GM10266 (cell line): ENCODE results near the gene TMEM219.

Experiments used
- DNase-seq: peaks from one replicate; pipeline ENCODE4 v3.0.0; 2012; ENCODE audit errors: extremely low spot score
- CTCF ChIP-seq: IDR thresholded peaks from 2 replicates; pipeline ENCODE4 v1.5.1; 2012; ENCODE audit warnings: mild to moderate bottlenecking, low read depth; ENCODE audit not compliant: control insufficient read depth, insufficient read depth; ENCODE audit errors: missing control alignments

Gene TMEM219

GRCh38 chr16:29977063-29977825 lies 15.4 kb downstream of the TMEM219 start:
- no peak for DNase-seq
- TF ChIP-seq CTCF, result no peak

DNA sequence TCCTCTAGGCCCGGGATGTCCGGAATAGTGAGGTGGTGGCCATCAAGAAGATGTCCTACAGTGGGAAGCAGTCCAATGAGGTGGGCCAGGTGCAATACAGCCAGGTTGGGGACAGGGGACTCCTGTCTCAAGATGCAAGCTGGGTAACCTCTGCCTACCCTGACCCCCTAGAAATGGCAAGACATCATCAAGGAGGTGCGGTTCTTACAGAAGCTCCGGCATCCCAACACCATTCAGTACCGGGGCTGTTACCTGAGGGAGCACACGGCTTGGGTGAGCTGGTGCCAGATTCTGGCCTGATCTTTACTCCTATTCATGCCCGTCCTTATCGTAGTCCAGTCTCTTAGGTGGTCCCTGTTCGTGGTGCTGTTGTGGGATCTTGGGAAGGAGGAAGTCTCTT lies 16.2 kb downstream of the TMEM219 start:
- TF ChIP-seq CTCF, result no peak

DNA sequence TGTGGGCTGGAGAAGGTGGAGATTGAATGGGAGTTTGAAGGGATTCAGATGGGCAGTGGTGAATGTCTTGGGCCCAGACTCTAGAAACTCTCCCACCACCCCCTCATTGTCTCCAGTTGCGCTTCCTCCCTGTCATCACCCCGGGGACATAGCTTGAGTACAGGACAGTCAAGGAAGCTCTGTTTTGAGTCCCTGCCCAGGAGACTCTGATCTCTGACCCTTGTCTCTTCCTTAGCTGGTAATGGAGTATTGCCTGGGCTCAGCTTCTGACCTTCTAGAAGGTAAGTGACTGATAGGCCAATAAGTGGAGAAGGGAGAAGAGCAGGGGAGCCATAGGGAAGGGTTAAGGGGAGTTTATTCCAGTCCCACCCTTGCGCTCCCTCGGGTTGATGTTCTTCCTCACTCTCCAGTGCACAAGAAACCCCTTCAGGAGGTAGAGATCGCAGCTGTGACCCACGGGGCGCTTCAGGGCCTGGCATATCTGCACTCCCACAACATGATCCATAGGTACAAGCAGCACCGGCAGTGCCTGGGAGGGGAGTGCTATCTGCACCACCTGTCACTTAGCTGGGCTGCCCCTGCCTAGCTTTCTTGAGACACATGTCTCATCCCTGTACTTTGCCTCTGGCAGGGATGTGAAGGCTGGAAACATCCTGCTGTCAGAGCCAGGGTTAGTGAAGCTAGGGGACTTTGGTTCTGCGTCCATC lies 16.8 kb downstream of the TMEM219 start:
- no peak for TF ChIP-seq CTCF
- DNase-seq, result no peak

More for the DNA sequence above, 16.2 kb downstream of the TMEM219 start:
- DNase-seq, result no peak

GRCh38 chr16:29982560-29983419 lies 20.9 kb downstream of the TMEM219 start:
- no peak for DNase-seq
- TF ChIP-seq CTCF, result no peak

DNA sequence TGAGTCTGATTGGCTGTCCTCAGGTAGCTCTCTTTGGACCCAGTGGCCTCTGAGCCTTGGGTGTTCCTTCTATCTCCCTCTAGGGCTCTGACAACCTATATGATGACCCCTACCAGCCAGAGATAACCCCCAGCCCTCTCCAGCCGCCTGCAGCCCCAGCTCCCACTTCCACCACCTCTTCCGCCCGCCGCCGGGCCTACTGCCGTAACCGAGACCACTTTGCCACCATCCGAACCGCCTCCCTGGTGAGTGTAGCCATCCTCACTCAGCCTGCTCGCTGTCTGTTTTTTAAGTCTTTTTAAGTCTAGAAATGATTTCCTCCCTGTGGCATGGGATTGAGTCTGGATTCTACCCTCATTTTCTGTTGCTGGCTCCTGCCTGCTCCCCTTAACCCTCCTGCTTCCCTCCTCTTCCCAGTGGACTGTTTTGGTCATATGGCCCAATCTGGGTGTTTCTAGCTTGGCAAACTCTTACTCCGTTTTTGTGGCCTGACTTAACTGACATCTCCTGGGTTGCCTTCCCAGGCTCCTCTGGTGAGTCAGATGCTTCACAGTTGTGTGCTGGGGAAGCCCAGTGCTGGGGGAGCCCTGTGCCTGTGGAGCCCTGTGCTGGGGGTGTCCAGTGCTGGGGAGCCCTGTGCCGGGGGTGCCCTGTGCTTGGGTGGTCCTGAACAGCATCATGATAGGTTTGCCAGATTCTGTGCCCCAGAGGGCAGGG lies 21.7 kb downstream of the TMEM219 start:
- no peak for DNase-seq
- TF ChIP-seq CTCF, result no peak

DNA sequence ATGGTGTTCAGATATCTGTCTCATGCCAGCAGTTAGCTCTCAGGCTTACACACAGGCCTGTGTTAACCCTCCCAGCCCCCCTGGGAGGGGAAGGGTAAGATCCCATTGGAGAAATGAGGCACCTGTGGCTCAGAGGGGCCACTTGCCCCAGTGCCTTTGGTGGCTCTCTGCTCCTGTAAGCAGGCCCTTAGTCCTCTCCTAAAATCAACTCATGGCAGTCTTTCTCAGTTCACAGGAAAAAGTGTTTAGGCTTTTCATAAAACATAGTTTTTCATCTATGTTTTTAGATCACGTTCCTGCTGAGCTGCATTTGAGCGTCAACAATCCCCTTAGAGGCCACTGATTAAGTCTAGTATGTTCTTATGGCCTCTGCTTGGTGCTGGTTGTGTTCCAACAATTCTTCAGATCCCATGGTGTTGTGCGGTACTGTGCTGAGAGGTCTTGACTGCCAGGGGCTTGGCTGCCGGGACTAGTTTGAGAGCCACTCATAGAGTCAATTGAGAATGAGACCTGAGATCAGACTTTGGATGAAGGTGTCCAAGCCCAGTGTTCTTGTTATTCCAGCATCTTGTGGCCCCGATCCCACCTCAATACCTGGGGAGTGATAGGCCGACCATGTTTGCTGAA lies 22.4 kb downstream of the TMEM219 start:
- DNase-seq, result no peak
- no peak for TF ChIP-seq CTCF
